GM18951 (cell line): Measurements from ENCODE around the gene PNLIPRP2.

ENCODE experiments used
- POLR2A ChIP-seq: IDR thresholded peaks from 4 replicates; pipeline ENCODE4 v1.6.1; 2011; ENCODE audit warnings: mild to moderate bottlenecking; ENCODE audit not compliant: insufficient read length, insufficient read depth; ENCODE audit errors: extremely low read depth
- in situ Hi-C: fragments of 300-500 bp; cut with MboI; formaldehyde crosslinking; loops from one replicate; pipeline ENCODE4 v1.12.0; 2022; ENCODE audit warnings: low sequenced_read_pairs, mixed read lengths, inconsistent platforms; ENCODE audit not compliant: unreplicated experiment

Gene PNLIPRP2

DNA sequence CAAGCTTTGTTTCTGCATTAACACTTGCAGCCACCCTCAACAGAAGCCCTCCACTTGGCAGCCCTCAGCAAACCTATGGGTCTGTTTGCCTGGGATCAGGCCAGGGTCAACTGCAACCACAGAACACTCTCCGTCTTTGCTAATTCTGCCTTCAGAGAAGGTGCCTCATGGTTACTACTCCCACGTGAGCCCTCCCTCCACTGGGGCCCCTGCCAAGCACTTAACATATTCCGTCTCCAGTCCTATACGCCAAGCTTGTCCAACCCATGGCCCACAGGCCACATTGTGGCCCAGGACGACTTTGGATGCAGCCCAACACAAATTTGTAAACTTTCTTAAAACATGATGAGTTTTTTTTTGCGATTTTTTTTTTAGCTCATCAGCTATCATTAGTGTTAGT lies 66.9 kb downstream of the PNLIPRP2 start:
- no peak for TF ChIP-seq POLR2A
- in situ Hi-C loops = no loop called here

DNA sequence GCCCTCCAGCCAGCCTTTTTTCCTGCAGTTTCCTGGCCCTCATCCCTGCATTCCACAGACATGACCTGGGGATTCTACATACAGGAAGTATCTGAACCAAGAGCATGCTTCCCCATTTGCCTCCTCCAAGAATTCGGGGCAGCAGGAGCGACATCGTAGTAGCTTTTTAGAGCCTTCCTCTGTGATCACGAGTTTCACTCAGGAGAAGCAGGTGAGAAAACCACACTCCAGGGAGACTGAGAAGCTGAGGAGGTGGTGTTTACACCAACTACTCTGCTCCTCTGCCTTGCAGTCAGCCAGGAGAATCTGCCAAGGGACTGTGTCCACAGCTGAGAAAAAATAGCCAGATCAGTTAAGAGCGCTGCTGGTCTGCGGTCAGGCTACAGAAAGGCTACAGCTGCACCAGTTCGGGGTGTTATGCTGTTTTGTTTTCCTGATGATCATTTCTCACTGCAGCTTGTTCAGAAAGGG lies 67.5 kb downstream of the PNLIPRP2 start:
- in situ Hi-C loops = no loop called here
- no peak for TF ChIP-seq POLR2A

DNA sequence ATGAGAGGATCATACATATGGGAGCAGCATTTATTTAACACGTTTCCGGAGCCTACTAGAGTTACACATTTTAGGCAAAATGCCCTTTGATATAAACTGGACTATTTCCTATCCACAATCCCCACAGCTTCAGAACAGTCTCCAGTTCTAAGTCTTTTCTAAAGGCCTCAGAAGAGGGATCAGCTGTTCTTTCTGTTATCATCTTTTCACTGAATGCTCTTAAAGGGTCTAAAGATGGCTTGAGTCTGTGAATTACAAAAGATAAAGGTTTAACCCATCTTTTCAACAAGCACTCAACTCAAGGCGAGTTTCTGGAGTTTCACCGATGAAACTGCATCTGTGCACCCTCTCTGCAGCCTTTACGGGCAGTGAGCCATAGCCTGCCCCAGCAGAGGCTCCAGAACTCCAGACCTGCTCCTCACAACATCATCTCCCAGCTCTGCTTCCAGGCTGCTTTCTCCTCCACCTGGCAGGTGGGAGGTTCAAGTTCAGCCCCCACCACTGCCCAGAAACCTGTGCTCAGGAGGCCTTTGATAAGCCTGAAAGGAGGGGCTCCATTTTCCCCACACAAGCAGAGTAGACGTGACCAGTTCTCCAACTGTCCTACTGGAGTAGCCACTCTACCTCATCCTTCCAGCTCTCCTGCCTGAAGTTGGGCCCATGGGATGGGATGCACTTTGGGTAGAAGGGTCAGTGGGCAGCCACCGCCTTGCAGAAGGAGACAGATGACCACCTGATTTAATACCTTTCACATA lies 68.2 kb downstream of the PNLIPRP2 start:
- in situ Hi-C loops = no loop called here

DNA sequence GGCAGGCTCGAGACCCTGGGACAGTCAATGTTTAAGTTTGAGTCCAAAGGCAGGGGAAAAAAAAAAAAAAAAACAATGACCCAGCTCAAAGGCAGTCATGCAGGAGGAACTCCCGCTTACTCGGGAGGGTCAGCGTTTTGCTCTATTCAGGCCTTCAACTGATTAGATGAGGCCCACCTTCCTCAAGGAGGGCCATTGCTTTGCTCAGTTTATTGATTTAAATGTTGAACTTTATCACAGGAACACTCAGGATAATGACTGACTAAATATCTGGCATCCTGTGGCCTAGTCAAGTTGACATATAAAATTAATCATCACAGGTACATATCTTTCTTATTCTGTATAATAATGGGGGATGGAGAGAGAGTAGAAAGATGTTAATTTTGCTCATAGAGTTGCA lies 69.0 kb downstream of the PNLIPRP2 start:
- no peak for TF ChIP-seq POLR2A
- in situ Hi-C loops = no loop called here

More for the DNA sequence above, 68.2 kb downstream of the PNLIPRP2 start:
- no peak for TF ChIP-seq POLR2A

DNA sequence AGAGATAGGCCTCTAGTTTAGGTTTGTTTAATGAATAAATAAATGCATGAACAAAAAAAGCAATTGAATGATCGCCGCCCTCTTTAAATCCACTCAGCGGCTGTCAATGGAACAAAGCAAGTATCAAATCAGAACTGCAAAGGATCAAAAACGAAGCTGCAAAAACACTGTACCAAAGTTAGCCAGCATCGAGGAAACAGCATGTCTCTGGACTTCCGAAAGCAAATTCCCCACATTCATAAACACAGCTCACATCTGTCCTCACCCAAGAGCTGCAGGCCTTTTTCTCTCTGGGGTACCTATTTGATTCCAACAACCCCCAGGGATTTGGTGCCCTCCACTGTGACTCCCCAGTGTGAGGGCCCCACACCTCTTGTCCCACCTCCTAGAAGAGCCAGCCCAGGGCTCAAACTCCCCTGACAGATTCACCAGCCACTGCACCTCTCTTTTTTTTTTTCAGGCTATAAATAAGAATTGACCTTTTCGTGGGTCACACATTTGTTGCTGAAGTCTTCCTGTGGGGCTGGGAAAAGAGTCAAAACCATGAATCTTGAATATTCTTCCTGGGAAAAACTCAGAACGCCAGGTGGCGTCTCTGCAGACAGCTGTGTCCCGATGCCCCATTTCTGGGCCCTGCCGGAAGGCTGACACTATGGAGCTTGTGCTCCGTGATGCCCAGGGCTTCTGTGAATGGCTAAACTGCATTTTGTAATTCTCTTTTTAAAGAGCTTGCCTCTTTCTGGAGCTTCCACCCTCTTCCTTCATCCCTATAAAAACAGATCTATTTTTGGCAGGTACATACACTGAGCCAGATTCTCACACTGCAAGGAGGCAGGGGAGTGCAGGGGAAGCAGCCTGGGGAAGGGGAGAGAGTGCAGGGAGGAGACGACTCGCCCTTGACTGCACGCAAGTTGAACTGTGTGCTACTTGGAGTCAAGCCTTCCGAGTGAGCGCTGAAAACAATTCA lies 69.9 kb downstream of the PNLIPRP2 start:
- TF ChIP-seq POLR2A = no peak
- in situ Hi-C loops = no loop called here

DNA sequence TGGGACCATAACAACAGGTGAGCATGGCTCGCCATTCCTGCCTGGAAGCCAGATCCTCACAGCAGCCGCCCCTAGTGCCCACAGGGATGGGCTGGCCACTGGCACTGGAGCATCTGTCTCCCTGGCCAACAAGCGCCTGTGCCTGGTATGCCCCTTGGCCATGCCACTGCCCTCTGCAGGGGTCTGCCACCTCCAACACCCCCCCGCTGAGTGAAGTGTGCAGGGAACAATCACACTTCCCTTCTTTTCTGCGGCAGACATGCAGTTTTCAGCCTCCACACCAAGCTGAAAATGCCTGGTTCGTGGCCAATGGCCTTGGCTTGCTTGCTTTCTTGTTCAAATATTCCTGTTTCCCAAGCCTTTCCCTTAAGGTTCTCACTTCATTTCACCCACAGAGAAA lies 70.9 kb downstream of the PNLIPRP2 start:
- in situ Hi-C loops = no loop called here
- TF ChIP-seq POLR2A = no peak

DNA sequence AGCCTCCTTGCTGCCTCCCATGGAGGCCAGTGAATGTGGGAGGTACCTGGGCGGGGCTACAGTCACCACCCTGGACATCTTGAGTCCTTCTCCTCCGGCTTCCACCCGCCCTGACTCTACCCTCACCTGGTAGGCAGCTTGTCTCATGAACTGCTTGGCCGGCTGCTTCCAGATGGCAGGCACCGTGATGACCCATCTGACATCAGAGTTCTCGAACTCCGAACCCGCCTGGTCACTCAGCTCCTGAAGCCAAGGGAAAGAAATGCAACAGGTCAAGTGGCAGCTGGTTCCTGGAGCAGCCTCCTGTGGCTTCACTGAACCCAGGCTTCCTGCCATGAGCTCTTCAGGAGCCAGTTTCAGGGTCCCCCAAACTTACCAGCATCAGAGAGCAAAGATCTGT lies 71.5 kb downstream of the PNLIPRP2 start:
- no peak for TF ChIP-seq POLR2A
- in situ Hi-C loops = no loop called here

DNA sequence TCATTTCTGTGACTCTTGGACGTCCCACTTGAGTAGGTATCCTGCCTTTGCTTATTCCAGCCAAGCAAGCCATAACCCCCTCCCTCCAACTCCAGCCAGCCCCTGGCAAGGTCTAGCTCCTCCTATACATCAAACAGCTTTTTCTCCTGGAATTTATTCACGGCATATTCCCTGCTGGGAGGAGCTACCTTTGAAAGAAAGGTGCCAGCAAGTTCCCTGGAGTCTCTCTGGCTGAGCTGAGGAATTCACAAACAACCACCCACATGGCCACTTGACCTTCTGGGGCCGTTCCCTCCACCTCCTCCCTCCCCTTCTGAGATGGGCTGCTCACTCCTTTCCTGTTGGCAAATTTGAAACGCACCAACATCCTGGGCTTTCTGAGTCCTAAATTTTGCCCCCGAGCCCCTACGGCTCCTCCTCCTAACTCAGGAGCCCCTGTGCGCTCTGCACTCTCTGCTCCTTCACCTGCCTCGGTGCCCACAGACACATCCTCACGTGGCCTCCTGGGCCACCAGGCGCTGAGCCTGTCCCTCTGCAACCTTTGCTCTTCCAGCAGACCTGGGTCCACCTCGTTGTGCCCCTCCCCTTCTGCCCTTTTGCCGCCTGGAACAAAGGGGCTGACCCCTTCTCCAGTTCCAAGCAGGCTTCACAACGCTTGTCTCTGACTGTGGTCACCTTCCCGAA lies 73.6 kb downstream of the PNLIPRP2 start:
- in situ Hi-C loops = no loop called here
- TF ChIP-seq POLR2A = no peak
